HG03280 (cell line): ENCODE data around the gene EPHA6.
"Not testable (repeated sequence)": the region's sequence is repeated elsewhere in the genome, so short reads cannot be mapped to it uniquely, and the experiment has no call there.

Source experiments
- ATAC-seq: cut with Tn5 transposase; IDR thresholded peaks from one replicate; pipeline ENCODE4 v1.9.1; 2021; ENCODE audit warnings: mild to moderate bottlenecking, moderate library complexity; ENCODE audit not compliant: unreplicated experiment

Gene EPHA6

DNA sequence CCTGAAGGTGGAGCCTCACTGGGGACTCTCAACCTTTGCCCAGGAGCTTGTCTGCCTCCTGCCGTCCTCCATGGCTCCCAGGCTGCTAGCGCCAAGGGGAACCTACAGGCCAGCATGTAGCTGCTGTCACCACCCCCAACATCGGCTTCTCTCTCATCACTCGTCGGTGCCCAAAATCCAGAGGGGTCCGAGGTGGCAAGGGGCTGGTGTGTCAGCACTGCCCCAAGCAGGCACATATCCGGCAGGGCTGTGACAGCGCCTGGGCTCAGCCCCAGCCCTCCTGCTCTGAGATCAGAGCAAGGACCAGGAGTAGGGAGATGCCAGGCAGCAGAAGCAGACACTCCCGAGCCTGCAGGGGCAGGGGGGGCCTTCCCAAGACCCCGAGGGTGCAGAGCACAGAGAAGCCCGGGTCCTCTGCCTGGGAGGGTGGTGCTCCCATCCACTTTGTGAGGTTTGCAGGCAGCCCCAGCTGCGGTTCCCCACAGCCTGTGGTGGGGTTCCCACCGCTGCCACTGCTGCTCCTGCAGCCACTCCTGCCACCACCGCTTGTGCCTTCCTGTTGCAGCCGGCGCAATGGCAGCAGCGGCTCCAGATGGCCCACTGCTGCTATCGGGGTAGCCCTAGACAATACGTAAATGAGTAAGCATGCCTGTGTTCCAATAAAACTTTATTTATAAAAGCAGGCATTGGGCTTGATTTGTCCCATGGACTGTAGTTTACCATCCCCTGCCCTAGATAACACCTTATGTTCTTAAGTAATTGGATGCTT lies 451.0 kb downstream of the EPHA6 start:
- ATAC-seq = no peak

DNA sequence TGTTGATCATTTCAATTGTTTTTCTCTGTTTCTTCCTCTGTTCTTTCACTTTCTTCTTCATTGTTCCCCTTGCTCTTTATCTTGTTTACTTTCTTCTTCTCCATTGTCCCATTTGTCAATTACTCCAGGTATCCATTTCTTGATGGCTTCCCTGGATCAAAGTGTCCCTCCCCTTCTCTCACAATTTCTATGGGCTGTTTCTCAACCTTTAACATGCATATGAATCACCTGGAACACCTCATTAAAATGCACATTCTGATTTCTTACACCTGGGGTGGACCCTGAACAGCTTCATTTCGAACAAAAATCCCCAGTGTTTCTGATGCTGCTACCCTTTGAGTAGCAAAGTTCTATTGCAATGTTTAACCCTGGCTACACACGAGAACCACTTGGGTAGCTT lies 454.8 kb downstream of the EPHA6 start:
- no peak for ATAC-seq

- not testable (repeated sequence) for ATAC-seq
Observed at GRCh38 chr3:97276879-97277550, 462.6 kb downstream of the EPHA6 start.

GRCh38 chr3:97277708-97278107 lies 463.3 kb downstream of the EPHA6 start:
- no peak for ATAC-seq

DNA sequence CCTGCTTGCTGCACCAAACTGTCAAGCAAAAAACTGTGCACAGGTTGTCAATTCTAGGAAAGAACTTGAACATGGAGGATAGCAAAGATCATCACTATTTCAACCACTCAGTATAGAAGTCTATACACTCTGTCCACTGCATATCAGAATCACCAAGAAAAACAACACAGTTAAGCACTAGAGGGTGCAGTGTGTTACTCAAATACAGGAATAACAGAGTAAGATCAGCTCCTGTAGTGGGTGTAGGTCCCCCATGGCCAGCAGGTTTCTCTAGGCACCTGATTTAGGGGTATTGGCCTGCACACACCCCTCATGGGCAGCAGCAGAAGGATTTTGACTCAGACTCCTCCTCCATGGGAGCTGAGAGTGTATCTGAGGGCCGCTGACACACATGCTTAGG lies 464.1 kb downstream of the EPHA6 start:
- ATAC-seq = no peak

DNA sequence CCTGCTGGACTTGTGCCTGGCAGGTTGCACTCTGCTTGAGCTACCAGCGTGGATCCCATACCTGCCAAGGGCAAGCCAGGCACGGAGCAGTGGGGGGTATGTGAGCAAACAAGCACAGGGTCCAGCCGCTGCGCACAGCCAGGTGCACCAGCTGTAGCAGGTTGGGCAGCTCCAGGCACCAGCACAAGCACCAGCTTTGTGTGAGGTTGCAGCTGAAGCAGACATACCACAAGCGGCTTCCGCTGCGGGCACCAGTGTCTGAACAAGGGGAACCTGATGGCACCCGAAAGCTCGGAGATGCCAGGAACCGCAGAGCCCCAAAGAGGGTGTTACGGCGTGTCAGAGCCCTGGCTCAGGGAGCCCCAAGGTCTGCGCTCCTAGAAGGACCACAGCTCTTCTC lies 477.5 kb downstream of the EPHA6 start:
- ATAC-seq = no peak

- no peak for ATAC-seq
Observed at GRCh38 chr3:97293596-97294131, 479.3 kb downstream of the EPHA6 start.

- ATAC-seq = no peak
Observed at GRCh38 chr3:97297032-97297431, 482.6 kb downstream of the EPHA6 start.

DNA sequence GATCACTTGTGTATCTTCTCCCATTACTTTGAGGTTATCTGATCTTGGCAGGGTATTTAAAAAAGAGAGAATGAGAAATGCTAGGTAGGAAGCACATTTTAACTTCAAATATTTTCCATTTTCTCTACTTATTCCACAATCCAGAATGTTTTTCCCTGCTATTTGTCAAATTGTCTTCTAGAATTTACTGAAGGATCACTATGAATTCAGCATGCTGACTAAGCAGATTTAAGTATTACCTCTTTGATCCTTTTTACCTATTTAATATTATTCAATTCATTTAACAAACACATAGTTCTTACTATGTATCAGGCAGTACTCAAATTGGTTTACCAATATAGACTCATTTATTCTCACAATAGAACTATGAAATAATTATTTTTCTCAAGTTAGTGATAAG lies 486.7 kb downstream of the EPHA6 start:
- ATAC-seq = no peak

GRCh38 chr3:97306226-97306625 lies 491.8 kb downstream of the EPHA6 start:
- no peak for ATAC-seq

GRCh38 chr3:97338375-97338774 lies 524.0 kb downstream of the EPHA6 start:
- no peak for ATAC-seq

GRCh38 chr3:97340940-97341339 lies 526.5 kb downstream of the EPHA6 start:
- no peak for ATAC-seq

GRCh38 chr3:97347780-97348179 lies 533.4 kb downstream of the EPHA6 start:
- no peak for ATAC-seq

- ATAC-seq = no peak
Observed at GRCh38 chr3:97350971-97351370, 536.6 kb downstream of the EPHA6 start.

- ATAC-seq = no peak
Observed at GRCh38 chr3:97353176-97353575, 538.8 kb downstream of the EPHA6 start.

DNA sequence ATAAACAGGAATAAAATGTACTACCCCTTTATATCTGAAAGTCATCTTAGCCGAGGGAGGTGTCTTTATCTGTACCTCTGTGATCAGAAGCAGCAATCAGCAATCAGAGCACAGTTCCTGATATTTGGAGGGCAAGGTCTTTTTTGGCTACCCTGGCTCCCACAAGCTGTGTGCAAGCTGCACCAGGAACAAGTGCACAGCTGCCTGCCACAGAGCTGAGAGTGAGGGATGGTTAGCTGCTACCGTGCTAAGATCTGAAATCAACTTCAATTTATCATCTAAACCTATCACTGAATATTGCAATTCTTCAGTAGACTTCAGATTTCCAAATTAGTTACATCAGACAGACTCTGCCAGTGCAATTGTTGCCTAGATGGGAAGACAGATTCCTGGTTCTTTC lies 545.6 kb downstream of the EPHA6 start:
- no peak for ATAC-seq

- ATAC-seq = no peak
Observed at GRCh38 chr3:97360804-97361203, 546.4 kb downstream of the EPHA6 start.

GRCh38 chr3:97384583-97384982 lies 570.2 kb downstream of the EPHA6 start:
- no peak for ATAC-seq

DNA sequence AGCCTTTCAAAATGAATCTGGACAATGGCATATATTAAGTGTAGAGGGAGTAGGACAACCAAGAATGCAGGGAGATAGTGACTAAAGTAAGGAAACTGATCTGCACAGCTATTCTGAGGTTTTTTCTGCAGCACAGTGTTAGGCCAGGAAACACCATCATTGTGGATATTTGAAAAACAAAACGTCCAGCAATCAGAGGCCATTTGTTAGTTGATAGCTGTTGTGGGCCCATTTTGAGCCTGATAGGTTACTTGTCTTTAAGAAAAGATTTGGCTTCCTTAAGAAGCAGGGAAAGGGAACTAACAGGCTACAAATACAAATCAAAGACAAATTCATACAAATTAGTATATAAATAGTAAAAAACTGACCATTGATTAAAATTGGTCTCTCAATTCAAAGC lies 574.4 kb downstream of the EPHA6 start:
- no peak for ATAC-seq

DNA sequence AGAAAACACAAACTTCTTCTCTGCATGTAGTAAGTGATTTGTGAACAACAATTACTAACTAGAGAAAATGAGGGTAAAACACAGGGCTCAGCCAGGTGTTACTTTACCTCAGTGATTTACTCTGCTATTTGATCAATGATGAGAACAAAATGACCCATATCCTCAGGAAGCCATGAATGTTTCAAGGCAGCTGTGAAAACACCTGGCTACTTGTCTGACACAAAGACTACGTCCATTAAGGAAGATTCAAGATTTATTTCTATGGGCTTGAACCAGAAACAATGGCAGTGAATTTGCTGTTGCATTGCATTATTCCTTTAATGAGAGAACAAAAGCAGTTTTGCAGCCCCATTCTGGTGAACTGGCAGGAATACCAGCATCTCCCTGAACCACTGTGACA lies 575.5 kb downstream of the EPHA6 start:
- ATAC-seq = no peak

- ATAC-seq = no peak
Observed at GRCh38 chr3:97391167-97391566, 576.8 kb downstream of the EPHA6 start.

GRCh38 chr3:97409612-97410011 lies 595.2 kb downstream of the EPHA6 start:
- ATAC-seq = no peak
